ENCODE data around the gene PLCG1. TPM values are rescaled to one million over a fixed set of nuclear protein-coding genes. Genes with fewer than 3 reads are reported as not detected.

Gene PLCG1
- total RNA-seq, 1 experiment from 2014 or later: 62.1 TPM

GRCh38 chr20:41138475-41139226 is 1.3 kb downstream of the PLCG1 start:
- peak; percentile 20 for DNase-seq (ENCODE audit: low read depth, low spot score)
- in situ Hi-C loops (cut with HindIII; ENCODE audit: low pct_unique_long_range_greater_than_20kb, low sequenced_read_pairs): no loop called here

DNA sequence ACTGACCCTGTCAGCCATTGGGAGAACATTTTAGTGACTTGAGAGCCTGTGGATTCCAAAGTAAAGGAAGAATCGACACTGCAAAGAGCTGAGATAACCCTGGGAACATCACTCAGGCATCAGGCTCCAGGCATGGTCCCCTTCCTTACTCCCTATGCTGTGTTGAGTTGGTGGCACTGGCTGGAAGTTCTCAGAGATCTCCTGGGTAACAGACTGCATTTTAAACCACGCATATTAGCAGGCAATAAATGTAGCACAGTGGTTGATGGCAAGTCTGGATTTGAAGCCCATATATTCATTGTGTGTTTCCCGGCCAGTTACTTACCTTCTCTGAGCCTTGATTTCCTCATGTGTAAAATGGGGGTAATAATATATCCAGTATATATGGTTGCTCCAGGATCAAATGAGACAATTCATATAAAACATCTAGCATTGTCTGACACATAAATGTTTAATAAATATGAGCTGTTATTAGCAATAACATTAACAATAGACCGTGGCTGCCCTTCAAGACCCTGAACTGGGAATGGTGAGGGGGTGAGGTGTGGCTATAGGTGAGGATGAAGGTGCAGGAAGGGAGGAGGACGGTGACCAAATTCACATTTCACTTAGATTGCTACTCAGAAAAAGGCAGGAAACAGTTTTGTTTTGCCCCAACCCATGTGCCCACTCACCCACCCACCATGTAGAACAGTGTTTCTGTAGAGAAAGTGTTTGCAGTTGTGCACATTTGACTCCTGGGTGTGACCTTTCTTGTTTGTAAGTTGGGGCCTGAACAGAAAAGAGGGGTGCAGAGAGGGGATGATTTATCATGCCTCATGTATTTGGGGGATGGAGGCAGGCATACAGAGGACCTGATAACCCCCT is 2.1 kb downstream of the PLCG1 start:
- no peak for DNase-seq (ENCODE audit: low read depth, low spot score)
- in situ Hi-C loops (cut with HindIII; ENCODE audit: low pct_unique_long_range_greater_than_20kb, low sequenced_read_pairs): no loop called here

- peak; percentile 21 for DNase-seq (ENCODE audit: low read depth, low spot score)
- in situ Hi-C loops (cut with HindIII; ENCODE audit: low pct_unique_long_range_greater_than_20kb, low sequenced_read_pairs): no loop called here
These were observed 3.1 kb downstream of the PLCG1 start for GRCh38 chr20:41140226-41141133.

DNA sequence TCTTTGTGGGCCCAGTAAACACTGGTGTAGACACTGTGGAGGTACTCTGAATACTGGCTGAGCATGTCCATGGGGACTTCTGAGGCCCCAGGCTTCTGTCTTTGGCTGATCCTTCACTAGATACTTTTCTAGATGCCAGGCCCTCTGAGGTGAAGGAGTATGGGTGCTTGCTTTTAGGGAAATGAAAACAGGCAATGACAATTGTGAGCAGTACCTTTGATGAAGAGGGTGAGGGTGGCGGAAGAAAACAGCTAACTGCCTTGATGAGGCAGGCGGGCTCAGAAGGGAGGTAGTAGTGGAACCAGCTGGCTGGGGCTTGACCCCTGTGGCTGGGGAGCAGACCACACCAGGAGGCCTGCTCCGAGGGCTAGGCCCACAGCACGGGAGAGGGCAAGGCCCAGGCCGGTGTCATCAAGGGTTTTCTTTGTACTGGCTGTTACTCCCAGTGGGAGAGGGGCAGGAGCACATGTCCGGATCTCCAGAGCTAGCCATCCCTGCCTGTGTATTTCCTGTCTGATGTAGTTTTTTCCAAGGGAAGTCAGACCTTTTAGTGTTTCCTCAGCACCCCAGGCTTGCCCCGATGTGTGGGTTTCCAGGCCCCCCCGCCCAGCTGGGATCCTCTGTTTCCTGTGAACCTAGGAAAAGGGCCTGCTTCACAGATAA is 3.9 kb downstream of the PLCG1 start:
- in situ Hi-C loops (cut with HindIII; ENCODE audit: low pct_unique_long_range_greater_than_20kb, low sequenced_read_pairs): no loop called here
- DNase-seq (ENCODE audit: low read depth, low spot score): peak; percentile 75

- in situ Hi-C loops (cut with HindIII; ENCODE audit: low pct_unique_long_range_greater_than_20kb, low sequenced_read_pairs): no loop called here
- no peak for DNase-seq (ENCODE audit: low read depth, low spot score)
These were observed 4.9 kb downstream of the PLCG1 start for GRCh38 chr20:41142245-41142644.

GRCh38 chr20:41142919-41143318 is 5.6 kb downstream of the PLCG1 start:
- DNase-seq (ENCODE audit: low read depth, low spot score): no peak
- in situ Hi-C loops (cut with HindIII; ENCODE audit: low pct_unique_long_range_greater_than_20kb, low sequenced_read_pairs): no loop called here

DNA sequence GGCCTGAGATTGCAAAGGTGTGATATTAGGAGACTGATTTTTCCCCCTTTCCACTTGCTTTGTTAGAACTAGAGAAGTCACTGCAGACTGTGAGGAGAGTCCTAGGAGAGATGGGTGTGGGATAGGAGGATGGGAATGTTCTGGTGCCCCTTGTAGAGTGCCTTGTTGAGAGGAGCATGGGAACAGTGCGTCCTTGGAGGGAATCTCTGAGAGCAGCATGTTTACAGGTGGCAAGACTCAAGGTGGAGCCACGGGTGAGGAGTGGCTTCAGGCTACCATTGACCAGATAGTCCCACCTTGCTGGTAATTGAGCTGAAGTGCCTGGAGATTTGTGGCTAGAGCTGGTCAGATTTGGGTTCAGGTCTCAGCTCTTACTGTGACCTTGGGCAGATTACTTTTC is 6.0 kb downstream of the PLCG1 start:
- in situ Hi-C loops (cut with HindIII; ENCODE audit: low pct_unique_long_range_greater_than_20kb, low sequenced_read_pairs): no loop called here
- DNase-seq (ENCODE audit: low read depth, low spot score): no peak

DNA sequence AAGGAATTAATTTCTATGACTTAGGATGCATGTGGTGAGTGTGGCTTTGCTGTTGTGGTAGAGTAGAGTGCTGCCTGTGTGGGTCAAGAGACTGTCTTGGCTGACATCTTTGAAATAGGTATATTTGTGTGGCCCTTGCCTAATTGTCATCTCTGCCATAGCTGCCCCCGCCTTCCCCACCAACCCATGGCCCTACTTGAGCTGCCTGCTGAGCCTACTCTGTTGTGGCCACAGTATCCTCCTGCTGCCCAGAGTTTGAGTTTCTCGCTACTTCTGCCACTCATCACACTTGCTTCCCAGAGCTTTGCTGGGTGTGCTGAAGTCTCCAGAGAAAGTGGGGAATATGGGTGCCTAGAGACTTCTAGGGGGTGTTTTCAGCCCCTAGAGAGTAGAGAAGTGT is 8.0 kb downstream of the PLCG1 start:
- no peak for DNase-seq (ENCODE audit: low read depth, low spot score)
- in situ Hi-C loops (cut with HindIII; ENCODE audit: low pct_unique_long_range_greater_than_20kb, low sequenced_read_pairs): no loop called here

GRCh38 chr20:41145821-41146620 is 8.7 kb downstream of the PLCG1 start:
- in situ Hi-C loops (cut with HindIII; ENCODE audit: low pct_unique_long_range_greater_than_20kb, low sequenced_read_pairs): no loop called here

DNA sequence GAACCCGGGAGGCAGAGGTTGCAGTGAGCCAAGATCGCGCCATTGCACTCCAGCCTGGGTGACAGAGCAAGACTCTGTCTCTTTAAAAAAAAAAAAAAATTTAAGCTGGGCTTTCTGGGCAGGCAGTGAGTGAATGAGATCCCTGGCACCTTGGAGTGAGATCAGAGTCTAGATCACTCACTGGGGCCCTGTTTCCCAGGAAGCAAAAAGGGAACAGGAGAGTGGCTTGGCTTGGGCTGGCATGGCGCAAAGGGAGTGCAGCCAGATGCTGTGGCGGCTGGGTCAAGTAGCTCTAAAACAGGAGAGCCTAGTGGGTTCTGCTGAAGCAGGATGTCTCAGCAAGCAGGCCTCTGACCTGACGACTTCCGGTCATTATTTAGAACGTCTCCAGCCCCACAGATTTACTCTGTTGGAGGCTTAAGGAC is 10.4 kb downstream of the PLCG1 start:
- DNase-seq (ENCODE audit: low read depth, low spot score): no peak
- in situ Hi-C loops (cut with HindIII; ENCODE audit: low pct_unique_long_range_greater_than_20kb, low sequenced_read_pairs): no loop called here

More at GRCh38 chr20:41145821-41146620, 8.7 kb downstream of the PLCG1 start:
- no peak for DNase-seq (ENCODE audit: low read depth, low spot score)

GRCh38 chr20:41148942-41149341 is 11.6 kb downstream of the PLCG1 start:
- in situ Hi-C loops (cut with HindIII; ENCODE audit: low pct_unique_long_range_greater_than_20kb, low sequenced_read_pairs): no loop called here
- no peak for DNase-seq (ENCODE audit: low read depth, low spot score)

DNA sequence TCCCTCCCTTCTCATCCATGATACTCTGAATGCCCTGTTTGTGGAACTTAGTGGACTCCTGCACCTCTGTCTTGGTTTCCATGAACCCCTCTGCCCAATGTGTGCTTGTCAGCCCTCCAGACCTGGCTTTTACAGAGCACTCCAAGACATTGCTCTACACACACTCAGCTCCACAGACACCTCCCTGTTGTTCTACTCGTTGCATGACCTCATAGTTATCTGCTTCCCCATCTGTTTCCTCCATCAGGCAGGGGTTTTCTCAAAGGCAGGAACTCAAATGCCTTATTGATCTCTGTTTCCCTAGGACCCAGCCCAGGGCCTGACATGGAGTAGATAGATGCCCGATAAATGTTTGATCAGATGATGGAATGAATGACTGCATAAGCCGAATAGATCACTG is 13.3 kb downstream of the PLCG1 start:
- in situ Hi-C loops (cut with HindIII; ENCODE audit: low pct_unique_long_range_greater_than_20kb, low sequenced_read_pairs): no loop called here
- no peak for DNase-seq (ENCODE audit: low read depth, low spot score)

- DNase-seq (ENCODE audit: low read depth, low spot score): no peak
- in situ Hi-C loops (cut with HindIII; ENCODE audit: low pct_unique_long_range_greater_than_20kb, low sequenced_read_pairs): no loop called here
These were observed 14.0 kb downstream of the PLCG1 start for GRCh38 chr20:41151134-41151869.

GRCh38 chr20:41152108-41152757 is 14.9 kb downstream of the PLCG1 start:
- in situ Hi-C loops (cut with HindIII; ENCODE audit: low pct_unique_long_range_greater_than_20kb, low sequenced_read_pairs): no loop called here
- no peak for DNase-seq (ENCODE audit: low read depth, low spot score)

GRCh38 chr20:41154436-41155176 is 17.3 kb downstream of the PLCG1 start:
- no peak for DNase-seq (ENCODE audit: low read depth, low spot score)
- in situ Hi-C loops (cut with HindIII; ENCODE audit: low pct_unique_long_range_greater_than_20kb, low sequenced_read_pairs): no loop called here

All from SK-MEL-5 (cell line).